GM12878 (cell line): Measurements from ENCODE around the gene MTFR1L. TPM values are rescaled to one million over a fixed set of nuclear protein-coding genes. Genes with fewer than 3 reads are reported as not detected.

Experiments used
- ATAC-seq: fragments of 200-7000 bp; cut with Tn5 transposase; 3 replicates; pipeline ENCODE4 v1.9.1; 2020; ENCODE audit warnings: mild to moderate bottlenecking, moderate library complexity
- BruUV-seq: library from RNA; stranded (reverse); fragments of 400-500 nt; replicated peaks from 2 replicates; lab custom pipeline; 2021; lab: Mats Ljungman, UMichigan
- CTCF ChIA-PET: fragments of 300-600 bp; sonication (Branson Sonifier 250); formaldehyde crosslinking; extraction: SDS; loops from one replicate; lab custom pipeline; 2021; ENCODE audit warnings: inconsistent platforms; lab: Yijun Ruan, JAX
- POLR2A ChIA-PET: fragments of 350-600 bp; formaldehyde crosslinking; extraction: SDS; loops from one replicate; lab custom pipeline; 2021; ENCODE audit warnings: inconsistent platforms; lab: Charles Lee
- RAD21 ChIA-PET: fragments of 300-600 bp; sonication (Branson Sonifier 250); formaldehyde crosslinking; loops from one replicate; lab custom pipeline; 2023; ENCODE audit warnings: antibody characterized with exemption; ENCODE audit not compliant: unreplicated experiment; lab: Charles Lee
- SMC1A ChIA-PET: fragments of 300-600 bp; sonication (Branson Sonifier 250); formaldehyde crosslinking; loops from one replicate; lab custom pipeline; 2023; ENCODE audit not compliant: unreplicated experiment, uncharacterized antibody; lab: Charles Lee
- DNase-seq: peaks from one replicate; pipeline ENCODE4 v3.0.0-alpha.2; 2011; ENCODE audit warnings: low read depth, low spot score
- FAIRE-seq: peaks from 3 replicates; lab custom pipeline; 2011; peaks lifted over from hg19 to GRCh38; lab: Jason Lieb, UNC
- H2AFZ ChIP-seq: 2 replicates; pipeline ENCODE4 v1.6.0; 2011; ENCODE audit warnings: low read depth, low read length, control low read depth; ENCODE audit not compliant: control insufficient read depth
- H3K27ac ChIP-seq: 2 replicates; pipeline ENCODE4 v1.5.1; 2011; ENCODE audit warnings: control low read depth; ENCODE audit not compliant: control insufficient read depth, insufficient read depth
- H3K27me3 ChIP-seq, 2 experiments: replicated peaks in 1 of 2; 2 replicates each; pipeline versions ENCODE4 v1.6.0 to v1.6.1; 2011; ENCODE audit warnings: low read length in 1 of 2; ENCODE audit not compliant: control insufficient read depth in 2 of 2, insufficient read depth in 2 of 2
- H3K36me3 ChIP-seq, 2 experiments: 2 replicates each; pipeline ENCODE4 v1.5.1; 2011; ENCODE audit warnings: low read length in 1 of 2; ENCODE audit not compliant: control insufficient read depth in 2 of 2, insufficient read depth in 2 of 2
- H3K4me1 ChIP-seq: 2 replicates; pipeline ENCODE4 v1.6.1; 2011; ENCODE audit warnings: mild to moderate bottlenecking, low read length, moderate library complexity, mixed read lengths; ENCODE audit not compliant: control insufficient read depth, insufficient read depth
- H3K4me2 ChIP-seq: 2 replicates; pipeline ENCODE4 v1.6.0; 2011; ENCODE audit warnings: control low read depth; ENCODE audit not compliant: control insufficient read depth, insufficient read depth
- H3K4me3 ChIP-seq: fragments of 200-600 bp; sonication (generic); 2 replicates; pipeline ENCODE4 v1.5.1; 2016
- H3K79me2 ChIP-seq: 2 replicates; pipeline ENCODE4 v1.6.0; 2011; ENCODE audit warnings: low read length; ENCODE audit not compliant: control insufficient read depth, insufficient read depth
- H3K9ac ChIP-seq: 2 replicates; pipeline ENCODE4 v1.8.0; 2011; ENCODE audit warnings: low read length, control low read depth, mixed read lengths; ENCODE audit not compliant: control insufficient read depth, insufficient read depth
- H3K9me3 ChIP-seq: replicated peaks from 3 replicates; pipeline ENCODE4 v1.5.1; 2011; ENCODE audit warnings: mild to moderate bottlenecking, low read length; ENCODE audit not compliant: control insufficient read depth, insufficient read depth
- H4K20me1 ChIP-seq: 2 replicates; pipeline ENCODE4 v1.6.0; 2011; ENCODE audit not compliant: control insufficient read depth, insufficient read depth
- CEBPZ ChIP-seq: fragments of 150-350 bp; IDR thresholded peaks from 2 replicates; pipeline ENCODE4 v1.6.1; 2016; ENCODE audit warnings: low read depth, low read length
- CREB1 ChIP-seq: IDR thresholded peaks from 2 replicates; pipeline ENCODE4 v1.6.1; 2012; ENCODE audit warnings: low read depth, mild to moderate bottlenecking, inconsistent platforms
- E2F4 ChIP-seq: IDR thresholded peaks from 2 replicates; pipeline ENCODE4 v1.6.1; 2012; ENCODE audit warnings: low read depth, low read length, improper control_type of control experiment
- EZH2 ChIP-seq: IDR thresholded peaks from 2 replicates; pipeline ENCODE4 v1.6.1; 2012; ENCODE audit warnings: low read depth, mild to moderate bottlenecking, control low read depth, inconsistent platforms, low read length, borderline replicate concordance; ENCODE audit not compliant: control insufficient read depth
- MTA3 ChIP-seq: IDR thresholded peaks from 2 replicates; pipeline ENCODE4 v1.6.1; 2012; ENCODE audit warnings: low read length, inconsistent platforms, borderline replicate concordance
- MYC ChIP-seq: IDR thresholded peaks from 2 replicates; pipeline ENCODE4 v1.6.1; 2011; ENCODE audit warnings: mild to moderate bottlenecking, low read length, moderate library complexity, inconsistent platforms; ENCODE audit not compliant: insufficient read depth, insufficient replicate concordance, insufficient read length, severe bottlenecking
- PML ChIP-seq: IDR thresholded peaks from 2 replicates; pipeline ENCODE4 v1.6.1; 2012; ENCODE audit warnings: low read length, inconsistent platforms
- PRDM15 ChIP-seq: fragments of 450-650 bp; formaldehyde crosslinking; IDR thresholded peaks from 2 replicates; pipeline ENCODE4 v1.4.0; 2020; ENCODE audit warnings: mild to moderate bottlenecking, moderate library complexity
- RFX5 ChIP-seq: IDR thresholded peaks from 2 replicates; pipeline ENCODE4 v1.6.1; 2011; ENCODE audit warnings: low read depth, low read length, improper control_type of control experiment
- RUNX3 ChIP-seq: IDR thresholded peaks from 2 replicates; pipeline ENCODE4 v1.6.1; 2012; ENCODE audit warnings: low read length, inconsistent platforms
- SIN3A ChIP-seq: IDR thresholded peaks from 2 replicates; pipeline ENCODE4 v1.6.1; 2012; ENCODE audit warnings: low read depth, low read length, improper control_type of control experiment
- SREBF2 ChIP-seq: IDR thresholded peaks from 2 replicates; pipeline ENCODE4 v1.6.1; 2012; ENCODE audit warnings: mild to moderate bottlenecking, low read length
- ZSCAN29 ChIP-seq: fragments of 450-650 bp; IDR thresholded peaks from 2 replicates; pipeline ENCODE4 v1.6.1; 2017; ENCODE audit warnings: mild to moderate bottlenecking, moderate library complexity
- WGBS: methylation state at CpG from one replicate; pipeline ENCODE4 v1.1.6; 2016; ENCODE audit warnings: low lambda C conversion rate; ENCODE audit not compliant: insufficient replicate concordance, insufficient coverage; ENCODE audit errors: missing lambda C conversion rate; 5-methylcytosine and 5-hydroxymethylcytosine counted together
- in situ Hi-C: fragments of 300-500 bp; cut with MboI; formaldehyde crosslinking; loops from 9 replicates; pipeline ENCODE4 v1.14.3; 2018; ENCODE audit warnings: mixed read lengths
- intact Hi-C: fragments of 100-400 bp; cut with micrococcal nuclease; formaldehyde crosslinking; loops from one replicate; pipeline ENCODE4 v1.14.2; 2022; ENCODE audit not compliant: unreplicated experiment
- polyA plus RNA-seq, 11 experiments: library from polyadenylated mRNA; depleted of rRNA in 4 of 11; unstranded in 6 of 11; stranded (reverse) in 5 of 11; fragments of >200 nt; fragmentation: Nextera tagmentation in 4 of 11; fragmentation: Illumina TruSeq in 1 of 11; extraction: Ambion mirVana in 4 of 11; extraction: Trizol in 1 of 11; gene quantifications; 1 replicate in 1 of 11; 2 replicates in 10 of 11; pipeline versions ENCODE4 v1.2.1 to v1.2.3, GENCODE V29; 2011 to 2016; ENCODE audit warnings: inconsistent platforms in 2 of 11, missing spikeins in 2 of 11, low read depth in 1 of 11
- total RNA-seq, 4 experiments: library from RNA; depleted of rRNA in 3 of 4; stranded (reverse); fragments of >200 nt in 3 of 4; fragmentation: Illumina TruSeq in 1 of 4; extraction: Trizol in 1 of 4; gene quantifications; 2 replicates each; pipeline versions ENCODE4 v1.2.1 to v1.2.3, GENCODE V29; 2013 to 2021

MTFR1L gene
- total and polyA plus RNA-seq, 10 of the 15 experiments (the other 5 are each of a cell fraction or from before 2014, with no cell fraction given): 16.9 to 44.2 (median 30.3) TPM

- Histone ChIP-seq H4K20me1 (no peaks in the 10 kb centered on the region), H3K27ac (no peak overlapping the region), H3K79me2 (no peaks in the 10 kb centered on the region), H3K36me3 (no peaks in the 10 kb centered on the region), H3K9me3 (no peaks in the 10 kb centered on the region), H3K9ac (no peak overlapping the region), H3K27me3 (no peaks in the 10 kb centered on the region), H2AFZ (no peak overlapping the region), H3K4me2 (no peak overlapping the region), H3K4me1 (peaks cover 7% of the 10 kb centered on the region), H3K4me3 (no peak overlapping the region)
- ChIA-PET POLR2A (no interaction called here), RAD21 (interaction anchor here (1.0 to 2.4 kb wide), 6 partner anchors 11 to 306 kb away, joined by 3 to 15 read pairs (median 6); partner anchors contain the start of gene SELENON), SMC1A (interaction anchor here (1.5 to 1.7 kb wide), 2 partner anchors 10 to 186 kb away, joined by 4 to 5 read pairs; partner anchors contain the start of gene PAFAH2), CTCF (interaction anchor here (0.8 to 8.1 kb wide), 12 partner anchors 12 to 361 kb away, joined by 3 to 63 read pairs (median 7); partner anchors contain the start of gene SELENON)
- in situ Hi-C loops: loop anchor here (5.0 to 25.0 kb wide), 2 partner anchors 399 to 574 kb away; partner anchors contain the start of gene RHCE
- ATAC-seq (no peak), FAIRE-seq (no peak), DNase-seq (no peak)
- BruUV-seq: no TSS peak
- intact Hi-C loops: loop anchor here (1.0 to 5.0 kb wide), 2 partner anchors 289 to 308 kb away; no protein-coding TSS in a partner anchor
- 40% methylated on average over 13 of the region's 13 CpGs for WGBS
- TF ChIP-seq PML (no peak), SIN3A (no peak), SREBF2 (no peak), E2F4 (no peak), MTA3 (no peak), EZH2 (no peak), MYC (no peak), PRDM15 (no peak), CREB1 (no peak), RFX5 (no peak), CEBPZ (no peak), RUNX3 (no peak), ZSCAN29 (no peak)
These were observed 8.2 kb upstream of the MTFR1L start for GRCh38 chr1:25811384-25812082.
